ENCODE measurements around the gene RSRC1.

RSRC1 gene

DNA sequence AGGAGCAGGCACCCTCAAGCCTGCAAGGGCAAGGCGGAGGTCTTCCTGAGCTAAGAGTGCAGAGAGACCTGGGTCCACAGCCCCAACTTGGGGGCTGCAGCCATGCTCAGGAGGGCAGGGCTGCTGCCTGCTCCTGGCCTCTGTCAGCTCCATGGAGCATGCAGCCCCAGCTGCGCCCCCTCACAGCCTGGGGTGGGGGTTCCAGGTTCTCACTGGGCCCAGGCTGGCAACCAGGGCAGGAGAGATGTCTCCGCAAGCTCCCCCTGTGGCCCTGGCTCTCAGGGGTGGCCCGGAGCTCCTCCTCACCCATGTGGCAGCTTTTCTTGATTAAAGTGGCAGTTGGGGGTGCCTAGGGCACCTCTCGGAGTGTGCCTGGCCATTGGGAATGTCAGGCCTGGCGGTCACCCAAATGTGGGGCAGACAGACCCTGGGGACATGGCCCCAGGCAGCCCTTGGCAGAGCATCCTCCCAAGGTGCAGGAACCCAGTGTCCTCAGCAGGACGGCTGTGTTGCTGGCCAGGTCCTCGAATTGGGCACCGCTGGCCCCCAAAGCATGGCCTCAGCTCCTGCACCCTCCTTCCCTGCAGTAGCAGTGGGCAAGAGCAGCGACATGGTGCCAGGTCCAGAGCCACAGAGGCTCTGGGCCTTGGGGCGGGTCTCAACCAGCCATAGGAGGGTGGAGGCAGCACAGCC, 251.0 kb downstream of the RSRC1 start:
- H3K4me3 ChIP-seq (ENCODE audit: low read length): no peak overlapping the region
- TF ChIP-seq, protein P1, sequence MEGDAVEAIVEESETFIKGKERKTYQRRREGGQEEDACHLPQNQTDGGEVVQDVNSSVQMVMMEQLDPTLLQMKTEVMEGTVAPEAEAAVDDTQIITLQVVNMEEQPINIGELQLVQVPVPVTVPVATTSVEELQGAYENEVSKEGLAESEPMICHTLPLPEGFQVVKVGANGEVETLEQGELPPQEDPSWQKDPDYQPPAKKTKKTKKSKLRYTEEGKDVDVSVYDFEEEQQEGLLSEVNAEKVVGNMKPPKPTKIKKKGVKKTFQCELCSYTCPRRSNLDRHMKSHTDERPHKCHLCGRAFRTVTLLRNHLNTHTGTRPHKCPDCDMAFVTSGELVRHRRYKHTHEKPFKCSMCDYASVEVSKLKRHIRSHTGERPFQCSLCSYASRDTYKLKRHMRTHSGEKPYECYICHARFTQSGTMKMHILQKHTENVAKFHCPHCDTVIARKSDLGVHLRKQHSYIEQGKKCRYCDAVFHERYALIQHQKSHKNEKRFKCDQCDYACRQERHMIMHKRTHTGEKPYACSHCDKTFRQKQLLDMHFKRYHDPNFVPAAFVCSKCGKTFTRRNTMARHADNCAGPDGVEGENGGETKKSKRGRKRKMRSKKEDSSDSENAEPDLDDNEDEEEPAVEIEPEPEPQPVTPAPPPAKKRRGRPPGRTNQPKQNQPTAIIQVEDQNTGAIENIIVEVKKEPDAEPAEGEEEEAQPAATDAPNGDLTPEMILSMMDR (conservative IDR thresholded peaks at IDR 0.05; ENCODE audit: low read depth, low read length): no peak
- DNase-seq (ENCODE audit: low read depth): no peak

DNA sequence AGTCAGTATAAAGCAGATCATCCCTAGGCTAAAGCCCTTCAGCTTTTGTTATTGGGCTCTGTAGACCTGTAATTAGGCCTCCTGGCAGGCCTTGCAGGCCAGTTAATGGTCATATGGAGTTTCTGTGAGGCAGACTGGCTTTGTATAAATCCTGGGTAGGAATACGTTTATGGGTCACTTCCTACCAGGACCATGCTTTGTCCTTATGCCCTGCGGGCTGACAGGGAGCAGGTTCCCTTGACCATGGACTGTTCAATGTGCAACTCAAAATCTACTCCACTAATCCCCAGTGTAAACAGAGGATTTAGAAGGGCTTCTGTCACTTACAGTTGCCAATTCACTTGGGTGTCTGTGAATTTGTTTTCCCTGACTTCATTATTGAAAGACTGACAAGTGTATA, 258.4 kb downstream of the RSRC1 start:
- no peak for DNase-seq (ENCODE audit: low read depth)
- TF ChIP-seq, protein P1 (conservative IDR thresholded peaks at IDR 0.05; ENCODE audit: low read depth, low read length): no peak
- H3K4me3 ChIP-seq (ENCODE audit: low read length): no peak overlapping the region

DNA sequence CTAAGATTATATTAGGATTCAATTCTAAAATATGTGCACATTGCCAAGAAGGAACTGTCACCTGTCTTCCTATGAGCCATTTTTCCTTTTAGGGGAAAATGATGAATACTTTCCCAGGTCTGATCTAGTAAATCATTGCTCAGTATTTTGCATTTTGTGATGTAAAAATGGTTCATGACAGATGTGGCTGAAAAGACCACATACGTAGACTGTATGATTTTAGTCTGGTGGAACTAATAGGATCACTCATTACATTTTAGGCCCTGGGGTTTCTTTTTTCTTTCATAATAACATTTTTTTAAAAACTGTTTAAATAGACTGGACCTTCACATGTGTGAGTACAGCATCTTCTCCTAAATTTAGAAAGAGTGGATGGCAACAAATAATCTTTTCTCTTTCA, 259.4 kb downstream of the RSRC1 start:
- TF ChIP-seq, protein P1 (conservative IDR thresholded peaks at IDR 0.05; ENCODE audit: low read depth, low read length): no peak
- H3K4me3 ChIP-seq (ENCODE audit: low read length): no peak overlapping the region
- DNase-seq (ENCODE audit: low read depth): no peak

DNA sequence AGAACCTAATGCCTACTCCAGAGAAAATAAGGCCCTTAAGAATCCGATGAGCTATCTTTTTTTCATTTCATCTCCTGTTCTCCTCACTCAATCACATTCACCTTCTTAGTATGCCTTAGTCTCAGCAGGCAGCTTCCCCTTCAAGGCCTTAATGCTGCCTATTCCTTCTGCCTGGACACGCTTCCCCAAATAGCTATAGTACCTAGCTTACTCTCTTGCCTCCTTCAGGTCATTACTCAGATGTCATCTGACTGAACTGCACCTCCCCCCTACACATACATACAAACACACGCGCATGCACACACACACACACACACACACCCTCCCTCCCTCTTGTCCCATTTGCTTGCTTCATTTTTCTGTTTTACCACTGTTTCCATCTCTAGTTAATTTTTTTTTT, 269.6 kb downstream of the RSRC1 start:
- no peak overlapping the region for H3K4me3 ChIP-seq (ENCODE audit: low read length)
- DNase-seq (ENCODE audit: low read depth): no peak
- TF ChIP-seq, protein P1 (conservative IDR thresholded peaks at IDR 0.05; ENCODE audit: low read depth, low read length): no peak

DNA sequence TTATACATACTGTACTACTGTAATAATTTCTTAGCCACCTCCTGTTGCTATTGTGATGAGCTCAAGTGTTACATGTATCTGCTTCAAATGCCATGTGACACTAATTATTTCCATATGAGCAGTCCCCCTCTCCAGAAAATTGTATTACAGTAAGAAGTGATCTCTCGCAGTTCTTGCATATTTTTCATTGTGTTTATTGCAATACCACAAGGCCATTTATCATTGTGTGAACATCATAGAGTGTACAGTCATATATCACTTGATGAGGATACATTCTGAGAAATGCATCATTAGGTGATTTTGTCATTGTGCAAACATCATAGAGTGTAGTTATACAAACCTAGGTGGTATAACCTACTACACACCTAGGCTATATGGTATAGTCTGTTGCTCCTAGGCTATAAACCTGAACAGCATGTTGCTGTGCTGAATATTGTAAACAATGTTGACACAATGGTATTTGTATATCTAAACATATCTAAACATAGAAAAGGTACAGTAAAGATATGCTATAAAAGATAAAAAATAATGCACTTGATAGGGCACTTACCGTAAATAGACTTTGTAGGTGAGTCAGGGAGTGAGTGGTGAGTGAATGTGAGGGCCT, 271.5 kb downstream of the RSRC1 start:
- TF ChIP-seq, protein P1 (conservative IDR thresholded peaks at IDR 0.05; ENCODE audit: low read depth, low read length): no peak
- no peak for DNase-seq (ENCODE audit: low read depth)
- no peak overlapping the region for H3K4me3 ChIP-seq (ENCODE audit: low read length)

DNA sequence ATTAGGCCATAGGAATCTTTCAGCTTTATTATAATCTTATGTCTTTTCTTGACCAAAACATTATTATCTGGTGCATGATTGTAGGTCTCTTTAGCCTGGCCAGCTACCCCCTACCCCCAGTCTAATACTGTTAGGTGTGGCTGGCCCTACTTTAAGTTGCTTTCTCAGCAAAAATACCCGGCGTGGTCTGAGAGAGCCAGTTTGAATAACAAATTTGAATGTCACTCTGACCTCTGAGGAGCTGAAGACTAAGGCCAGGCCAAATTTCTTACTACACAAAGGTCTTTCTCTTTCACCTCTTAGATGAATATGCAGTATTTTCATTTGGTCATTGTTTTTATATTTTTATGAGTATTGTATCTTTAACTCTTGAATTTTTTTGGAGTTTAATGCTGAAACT, 272.6 kb downstream of the RSRC1 start:
- DNase-seq (ENCODE audit: low read depth): no peak
- H3K4me3 ChIP-seq (ENCODE audit: low read length): no peak overlapping the region
- TF ChIP-seq, protein P1 (conservative IDR thresholded peaks at IDR 0.05; ENCODE audit: low read depth, low read length): no peak

DNA sequence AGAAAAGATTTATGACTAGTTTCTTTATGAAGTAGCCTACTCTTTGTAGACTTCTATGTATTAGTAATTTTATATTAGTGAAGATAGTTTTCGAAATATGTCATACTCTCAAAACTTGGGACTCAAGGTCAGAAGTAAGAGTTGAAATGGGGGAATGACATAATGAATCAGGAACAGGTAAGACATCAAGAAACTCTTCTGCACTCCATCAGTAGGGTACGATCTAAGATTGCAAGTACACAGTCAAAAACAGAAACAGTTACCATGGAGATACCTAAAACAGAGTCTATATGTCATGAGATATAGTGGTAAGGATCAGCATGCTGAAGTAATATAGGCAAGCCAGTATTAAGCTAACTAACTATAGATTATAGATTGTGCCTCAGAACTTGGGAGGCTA, 274.1 kb downstream of the RSRC1 start:
- DNase-seq (ENCODE audit: low read depth): no peak
- no peak overlapping the region for H3K4me3 ChIP-seq (ENCODE audit: low read length)
- TF ChIP-seq, protein P1 (conservative IDR thresholded peaks at IDR 0.05; ENCODE audit: low read depth, low read length): no peak

All from retinal pigment epithelial cell (primary cell).